Muscle layer of colon (tissue), 2 donors: Measurements from ENCODE around the gene HEPHL1.

ENCODE experiments used
- H3K27ac ChIP-seq: one replicate; pipeline ENCODE4 v1.7.0; 2013; ENCODE audit warnings: low read depth, mild to moderate bottlenecking, low read length, moderate library complexity
- H3K27me3 ChIP-seq, 2 donors: one replicate each; pipeline ENCODE4 v1.7.0; 2013; ENCODE audit warnings: low read length in 2 of 2, mild to moderate bottlenecking in 2 of 2; ENCODE audit not compliant: insufficient read depth in 2 of 2, control insufficient read depth in 1 of 2
- H3K36me3 ChIP-seq: one replicate; pipeline ENCODE4 v1.7.0; 2013; ENCODE audit warnings: mild to moderate bottlenecking, low read length; ENCODE audit not compliant: insufficient read depth
- H3K4me1 ChIP-seq: one replicate; pipeline ENCODE4 v1.7.0; 2013; ENCODE audit warnings: mild to moderate bottlenecking, low read length; ENCODE audit not compliant: insufficient read depth
- H3K4me3 ChIP-seq, 2 donors: one replicate each; pipeline ENCODE4 v1.7.0; 2013; ENCODE audit warnings: low read length in 2 of 2, low read depth in 1 of 2, mild to moderate bottlenecking in 1 of 2, moderate library complexity in 1 of 2
- H3K9ac ChIP-seq: one replicate; pipeline ENCODE4 v1.7.0; 2013; ENCODE audit warnings: low read length
- H3K9me3 ChIP-seq: one replicate; pipeline ENCODE4 v1.7.0; 2013; ENCODE audit warnings: mild to moderate bottlenecking, low read length
- donor health status: abdominal sarcoma.
- donor health status: Adenocarcinoma of cecum.

HEPHL1 gene

DNA sequence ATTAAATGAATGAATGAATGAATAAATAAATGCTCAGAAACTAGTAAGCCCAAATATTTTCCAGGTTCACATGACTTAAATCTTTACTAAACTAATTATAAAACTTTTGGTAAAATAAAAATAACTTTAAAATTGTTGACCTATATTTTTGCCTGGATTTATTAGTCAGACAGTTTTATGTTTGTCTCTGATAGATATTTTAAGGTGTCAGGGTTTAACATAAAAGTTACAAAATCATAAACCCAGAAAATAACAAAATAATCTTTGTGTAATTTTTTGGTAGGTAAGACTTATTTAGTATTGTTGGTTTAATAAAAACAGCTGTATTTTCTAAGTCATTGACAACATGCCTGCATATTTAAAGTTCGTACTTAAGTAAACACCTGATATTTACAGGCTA, 27.4 kb upstream of the HEPHL1 start:
- no peaks in the 10 kb centered on the region for H3K36me3 ChIP-seq
- no peaks in the 10 kb centered on the region for H3K9me3 ChIP-seq
- H3K4me1 ChIP-seq = no peaks in the 10 kb centered on the region
- no peak overlapping the region for H3K9ac ChIP-seq
- no peak overlapping the region for H3K27ac ChIP-seq
- no peak overlapping the region for H3K4me3 ChIP-seq
- no peaks in the 10 kb centered on the region for H3K27me3 ChIP-seq

DNA sequence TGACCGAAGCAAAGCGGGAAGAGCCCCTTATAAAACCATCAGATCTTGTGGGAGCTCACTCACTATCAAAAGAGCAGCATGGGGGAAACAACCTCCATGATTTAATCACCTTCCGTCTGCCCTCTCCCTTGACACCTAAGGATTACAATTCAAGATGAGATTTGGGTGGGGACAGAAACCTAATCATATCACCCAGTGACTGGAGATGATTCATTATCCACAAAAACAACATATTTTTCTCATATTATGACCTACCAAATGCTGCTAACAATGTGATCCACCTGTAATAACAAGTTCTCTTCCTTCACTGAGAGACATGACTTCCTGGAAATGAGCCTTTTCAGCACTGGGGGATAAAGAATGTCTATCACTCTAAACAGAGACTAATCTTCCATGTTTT, 23.4 kb upstream of the HEPHL1 start:
- Histone ChIP-seq H3K4me1 (no peaks in the 10 kb centered on the region), H3K9me3 (no peaks in the 10 kb centered on the region), H3K36me3 (no peaks in the 10 kb centered on the region), H3K27me3 (no peaks in the 10 kb centered on the region), H3K4me3 (no peak overlapping the region), H3K9ac (no peak overlapping the region), H3K27ac (no peak overlapping the region)

DNA sequence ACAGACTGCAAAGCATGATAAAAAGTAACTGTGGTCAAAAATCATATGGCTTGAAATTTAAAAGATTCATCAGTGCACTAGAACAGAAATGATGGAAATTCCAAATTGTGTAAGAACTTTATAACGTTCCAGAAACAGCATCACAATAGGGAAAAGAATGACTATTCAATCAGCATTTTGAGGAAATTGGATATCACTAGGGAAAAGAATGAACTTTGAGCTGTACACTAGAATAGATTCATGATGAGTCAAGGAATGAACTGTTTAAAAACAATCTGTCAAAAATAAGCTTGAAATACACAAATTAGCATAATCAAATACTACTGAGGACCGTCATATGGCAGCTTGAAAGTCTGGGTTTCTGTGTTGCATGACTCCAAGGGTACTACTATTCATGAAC, 20.5 kb upstream of the HEPHL1 start:
- H3K36me3 ChIP-seq = no peaks in the 10 kb centered on the region
- no peaks in the 10 kb centered on the region for H3K4me1 ChIP-seq
- no peak overlapping the region for H3K4me3 ChIP-seq
- no peaks in the 10 kb centered on the region for H3K9me3 ChIP-seq
- no peak overlapping the region for H3K9ac ChIP-seq
- no peaks in the 10 kb centered on the region for H3K27me3 ChIP-seq
- H3K27ac ChIP-seq = no peak overlapping the region

DNA sequence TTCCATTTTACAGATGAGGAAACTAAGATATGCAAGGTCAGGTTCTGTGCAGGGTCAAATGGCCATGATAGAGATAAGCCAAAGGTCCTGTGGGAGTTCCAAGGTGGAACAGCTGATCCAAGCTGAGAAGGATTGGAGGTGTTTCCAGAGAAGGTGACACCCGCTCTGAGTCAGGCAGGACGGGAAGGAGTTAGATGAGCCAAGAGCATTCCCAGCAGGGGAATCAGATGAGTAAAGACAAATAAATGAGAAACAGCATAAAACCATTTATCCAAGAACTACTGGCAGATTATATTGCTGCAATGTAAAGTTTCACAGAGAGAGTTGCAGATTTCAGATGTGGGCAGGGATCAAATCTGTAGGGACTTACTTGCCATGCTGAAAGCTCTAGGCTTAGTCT, 18.9 kb upstream of the HEPHL1 start:
- no peaks in the 10 kb centered on the region for H3K36me3 ChIP-seq
- no peak overlapping the region for H3K9ac ChIP-seq
- no peaks in the 10 kb centered on the region for H3K27me3 ChIP-seq
- H3K9me3 ChIP-seq = no peaks in the 10 kb centered on the region
- H3K4me3 ChIP-seq = no peak overlapping the region
- H3K4me1 ChIP-seq = no peaks in the 10 kb centered on the region
- H3K27ac ChIP-seq = no peak overlapping the region

DNA sequence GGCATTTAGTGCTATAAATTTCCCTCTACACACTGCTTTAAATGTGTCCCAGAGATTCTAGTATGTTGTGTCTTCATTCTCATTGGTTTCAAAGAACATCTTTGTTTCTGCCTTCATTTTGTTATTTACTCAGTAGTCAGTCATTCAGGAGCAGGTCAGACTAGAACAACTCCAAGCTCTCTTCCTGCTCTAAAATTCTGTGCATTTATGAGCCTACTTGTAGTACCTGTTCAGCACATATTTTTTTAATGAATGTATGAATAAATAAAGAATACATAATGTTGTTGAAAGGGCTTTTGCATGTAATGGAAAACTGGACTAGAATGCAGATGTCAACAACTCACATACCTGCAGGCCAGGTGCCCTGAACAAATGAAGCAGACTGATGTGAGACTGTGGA, 13.7 kb upstream of the HEPHL1 start:
- Histone ChIP-seq H3K9ac (no peak overlapping the region), H3K27ac (no peak overlapping the region), H3K4me3 (no peak overlapping the region), H3K9me3 (no peaks in the 10 kb centered on the region), H3K4me1 (no peaks in the 10 kb centered on the region), H3K27me3 (no peaks in the 10 kb centered on the region), H3K36me3 (no peaks in the 10 kb centered on the region)

DNA sequence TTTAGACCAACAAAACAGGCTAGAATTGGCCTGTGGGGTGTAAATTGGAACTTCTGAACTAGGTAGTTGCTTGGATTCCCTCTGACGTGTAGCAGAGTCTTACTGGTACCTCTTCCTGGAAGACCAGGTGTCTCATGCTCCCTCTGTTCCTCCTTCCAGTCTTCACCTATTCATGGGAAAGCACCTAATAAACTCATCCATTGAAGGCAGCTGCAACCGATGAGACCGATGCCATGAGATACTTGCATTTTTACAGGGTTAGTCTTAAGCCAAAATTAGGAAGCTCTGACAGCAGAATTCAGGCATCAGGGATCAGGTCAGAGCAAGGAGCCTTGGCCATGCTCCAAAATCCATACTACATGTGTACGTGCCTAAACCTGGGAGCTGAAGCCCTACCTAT, 13.2 kb upstream of the HEPHL1 start:
- H3K9ac ChIP-seq = no peak overlapping the region
- H3K36me3 ChIP-seq = no peaks in the 10 kb centered on the region
- no peaks in the 10 kb centered on the region for H3K27me3 ChIP-seq
- no peaks in the 10 kb centered on the region for H3K4me1 ChIP-seq
- H3K27ac ChIP-seq = no peak overlapping the region
- no peak overlapping the region for H3K4me3 ChIP-seq
- H3K9me3 ChIP-seq = no peaks in the 10 kb centered on the region

DNA sequence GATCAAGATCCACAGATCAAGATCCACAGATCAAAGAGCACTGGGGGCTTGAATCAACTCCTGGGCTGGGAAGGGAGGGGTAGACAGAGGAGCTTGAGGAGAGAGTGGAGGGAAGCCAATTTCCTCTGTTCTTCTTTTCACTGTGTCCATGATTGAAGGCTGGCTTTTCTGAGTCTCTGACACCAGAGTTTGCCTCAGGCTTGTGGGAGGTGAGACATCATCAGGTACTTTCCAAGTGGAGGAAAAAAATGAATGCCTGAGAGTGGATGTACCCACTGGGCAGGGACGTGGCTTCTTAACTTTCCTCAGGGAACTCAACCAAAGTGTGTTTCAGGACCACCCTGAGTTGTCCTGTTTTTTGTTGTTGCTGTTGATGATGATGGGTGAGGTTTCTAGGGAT, 11.0 kb upstream of the HEPHL1 start:
- H3K27me3 ChIP-seq = no peaks in the 10 kb centered on the region
- no peaks in the 10 kb centered on the region for H3K36me3 ChIP-seq
- no peak overlapping the region for H3K9ac ChIP-seq
- no peak overlapping the region for H3K4me3 ChIP-seq
- no peak overlapping the region for H3K27ac ChIP-seq
- H3K9me3 ChIP-seq = no peaks in the 10 kb centered on the region
- H3K4me1 ChIP-seq = no peaks in the 10 kb centered on the region

DNA sequence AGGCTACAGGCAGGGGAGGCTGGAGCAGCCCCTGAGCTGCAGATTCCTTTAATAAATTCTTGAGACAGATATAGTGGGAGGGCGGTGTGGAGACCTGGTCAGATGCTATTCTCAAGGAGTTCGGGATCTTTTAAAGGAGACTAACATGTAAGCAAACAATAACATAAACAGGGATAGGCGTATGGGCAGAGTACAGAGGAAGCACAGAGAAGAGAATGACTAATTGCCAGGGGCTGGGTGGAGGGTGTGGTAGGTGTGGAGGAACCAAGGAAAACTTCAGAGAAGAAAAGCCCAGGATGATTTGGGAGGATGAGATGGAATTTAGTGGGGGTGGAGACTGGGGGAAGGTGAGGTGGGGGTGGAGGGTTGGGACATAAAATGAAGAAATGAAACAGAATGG, 9.7 kb upstream of the HEPHL1 start:
- Histone ChIP-seq H3K9me3 (no peaks in the 10 kb centered on the region), H3K27ac (no peak overlapping the region), H3K9ac (no peak overlapping the region), H3K4me1 (no peaks in the 10 kb centered on the region), H3K27me3 (no peaks in the 10 kb centered on the region), H3K4me3 (no peak overlapping the region), H3K36me3 (no peaks in the 10 kb centered on the region)

DNA sequence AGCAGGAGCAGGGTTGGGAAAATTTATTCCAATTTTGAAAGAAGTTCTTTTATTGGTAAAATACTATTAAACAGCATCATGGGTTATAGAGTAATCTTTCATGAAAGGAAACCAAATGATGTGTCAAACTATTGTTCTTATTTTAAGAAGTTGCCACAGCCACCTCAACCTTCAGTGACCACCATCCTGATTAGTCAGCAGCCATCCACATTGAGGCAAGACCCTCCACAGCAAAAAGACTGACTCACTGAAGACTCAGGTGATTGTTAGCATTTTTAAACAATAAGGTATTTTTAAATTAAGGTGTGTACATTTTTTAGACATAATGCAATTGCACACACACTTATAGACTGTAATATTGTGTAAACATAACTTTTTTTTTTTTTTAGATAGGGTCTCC, 3.7 kb upstream of the HEPHL1 start:
- Histone ChIP-seq H3K4me3 (no peak overlapping the region), H3K27ac (no peak overlapping the region), H3K9ac (no peak overlapping the region), H3K4me1 (no peaks in the 10 kb centered on the region), H3K9me3 (no peaks in the 10 kb centered on the region), H3K27me3 (no peaks in the 10 kb centered on the region), H3K36me3 (no peaks in the 10 kb centered on the region)

DNA sequence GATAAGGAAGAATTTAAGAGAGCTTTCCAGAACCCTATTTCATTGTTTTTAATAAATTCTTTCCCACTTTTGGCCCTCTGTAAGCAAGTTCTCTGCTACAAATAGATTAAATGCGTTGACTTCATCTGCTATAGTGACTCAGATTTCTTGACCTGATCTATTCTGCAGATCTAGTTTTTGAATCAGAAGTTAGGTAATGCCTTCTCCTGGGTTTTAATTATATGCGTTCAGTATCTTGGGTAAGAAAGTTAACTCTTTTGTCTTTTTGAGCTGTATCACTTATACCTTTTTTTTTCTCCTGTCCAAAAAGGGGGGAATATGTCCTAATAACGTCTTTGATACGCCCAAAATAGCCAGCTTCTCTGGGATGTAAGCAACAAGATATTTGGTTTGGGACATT, 2.4 kb upstream of the HEPHL1 start:
- Histone ChIP-seq H3K4me3 (no peak overlapping the region), H3K9me3 (no peaks in the 10 kb centered on the region), H3K27ac (no peak overlapping the region), H3K27me3 (no peaks in the 10 kb centered on the region), H3K4me1 (no peaks in the 10 kb centered on the region), H3K36me3 (no peaks in the 10 kb centered on the region), H3K9ac (no peak overlapping the region)

DNA sequence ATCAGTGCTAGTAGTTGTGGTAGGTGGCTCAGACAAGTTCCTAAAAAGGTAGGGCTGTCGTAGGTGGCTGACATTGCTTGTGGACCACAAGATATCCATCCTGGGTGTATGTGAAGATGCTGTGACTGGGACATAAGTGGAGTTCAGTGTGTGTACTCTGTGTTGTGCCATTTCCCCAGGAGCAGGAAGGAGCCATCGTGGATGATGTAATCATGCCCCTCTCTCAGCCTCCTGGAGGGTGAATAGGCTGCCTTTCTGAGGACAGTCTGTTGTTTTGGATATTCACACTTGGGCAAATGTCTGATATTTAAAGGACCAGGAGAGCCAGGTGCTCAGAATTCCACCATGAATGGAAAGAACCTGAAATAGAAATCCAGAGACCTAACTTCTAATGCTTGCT, 2.7 kb downstream of the HEPHL1 start:
- Histone ChIP-seq H3K4me3 (no peak overlapping the region), H3K9ac (no peak overlapping the region), H3K27ac (no peak overlapping the region)

DNA sequence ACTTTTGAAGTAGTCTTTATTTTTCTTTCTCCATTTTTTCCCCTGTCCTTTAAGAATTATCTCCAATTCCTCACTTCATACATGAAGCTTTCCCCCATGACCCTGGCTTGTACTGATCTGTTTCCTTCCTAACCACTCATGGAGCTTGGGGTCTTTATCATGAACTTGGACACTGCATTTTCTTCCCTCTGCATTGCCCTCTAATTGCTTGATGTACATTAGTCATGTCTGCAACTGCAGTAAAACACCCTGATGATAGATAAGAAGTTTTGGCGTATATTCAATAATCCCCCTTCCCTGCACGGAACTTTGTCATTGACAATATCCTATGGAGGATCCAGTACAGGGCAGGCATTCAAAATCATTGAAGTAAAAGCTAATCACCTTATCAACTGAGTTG, 3.4 kb downstream of the HEPHL1 start:
- Histone ChIP-seq H3K4me1 (no peaks in the 10 kb centered on the region), H3K36me3 (no peaks in the 10 kb centered on the region), H3K27me3 (no peaks in the 10 kb centered on the region), H3K4me3 (no peak overlapping the region), H3K9me3 (no peaks in the 10 kb centered on the region), H3K27ac (no peak overlapping the region), H3K9ac (no peak overlapping the region)

More for the DNA sequence above, 2.7 kb downstream of the HEPHL1 start:
- H3K4me1 ChIP-seq = no peaks in the 10 kb centered on the region
- no peaks in the 10 kb centered on the region for H3K27me3 ChIP-seq
- no peaks in the 10 kb centered on the region for H3K36me3 ChIP-seq
- no peaks in the 10 kb centered on the region for H3K9me3 ChIP-seq
